Measurements from ENCODE around the gene CXCL5. TPM values are rescaled to one million over a fixed set of nuclear protein-coding genes. Genes with fewer than 3 reads are reported as not detected.

Gene CXCL5
- total and polyA plus RNA-seq, 10 of the 15 experiments (the other 5 are each of a cell fraction or from before 2014, with no cell fraction given), result not detected

GRCh38 chr4:74009307-74009706, 10.8 kb upstream of the CXCL5 start:
- TF ChIP-seq SRF (IDR thresholded peaks at IDR 0.05; ENCODE audit: low read depth in 2 of 2, low read length in 2 of 2), result no peak
- TF ChIP-seq TBL1XR1 (IDR thresholded peaks at IDR 0.05; ENCODE audit: low read depth, low read length), result no peak
- TF ChIP-seq LARP7 (IDR thresholded peaks at IDR 0.05), result no peak
- TF ChIP-seq SP1 (IDR thresholded peaks at IDR 0.05; ENCODE audit: low read depth, low read length), result no peak
- TF ChIP-seq E2F8 (IDR thresholded peaks at IDR 0.05; ENCODE audit: low read depth, partially characterized antibody), result no peak
- no peak for TF ChIP-seq NR2C1 (IDR thresholded peaks at IDR 0.05)
- TF ChIP-seq RAD21 (IDR thresholded peaks at IDR 0.05; ENCODE audit: insufficient read depth, low read depth, low read length), result no peak
- no peak for TF ChIP-seq TCF7 (IDR thresholded peaks at IDR 0.05; ENCODE audit: borderline replicate concordance)
- Histone ChIP-seq H2AFZ (ENCODE audit: control insufficient read depth, low read depth, low read length) (no peak overlapping the region), H3K9ac (ENCODE audit: control insufficient read depth, insufficient read depth, low read length) (no peak overlapping the region), H3K27ac (ENCODE audit: control insufficient read depth, insufficient read depth) (no peak overlapping the region), H4K20me1 (ENCODE audit: control insufficient read depth, insufficient read depth) (no peaks in the 10 kb centered on the region), H3K36me3 (ENCODE audit: control insufficient read depth in 2 of 2, insufficient read depth in 2 of 2, low read length in 1 of 2) (no peaks in the 10 kb centered on the region), H3K79me2 (ENCODE audit: control insufficient read depth, insufficient read depth, low read length) (no peaks in the 10 kb centered on the region), H3K4me3 (no peak overlapping the region), H3K9me3 (replicated peaks; ENCODE audit: control insufficient read depth, insufficient read depth, low read length) (no peaks in the 10 kb centered on the region), H3K4me1 (ENCODE audit: control insufficient read depth, insufficient read depth, low read length) (no peaks in the 10 kb centered on the region), H3K27me3 (replicated peaks in 1 of 2; ENCODE audit: control insufficient read depth in 2 of 2, insufficient read depth in 2 of 2, low read length in 1 of 2) (no peaks in the 10 kb centered on the region), H3K4me2 (ENCODE audit: control insufficient read depth, insufficient read depth) (no peak overlapping the region)
- BruUV-seq (replicated peaks), result no TSS peak
- WGBS (ENCODE audit: insufficient coverage, insufficient replicate concordance, low lambda C conversion rate, missing lambda C conversion rate), result 19% methylated on average over 3 of the region's 3 CpGs
- CTCF ChIA-PET, result interaction anchor here (0.9 kb wide), 1 partner anchor 13 kb away, joined by 3 read pairs; no protein-coding TSS in a partner anchor
- POLR2A ChIA-PET, result no interaction called here
- in situ Hi-C loops (cut with MboI) (no loop called here), intact Hi-C loops (cut with micrococcal nuclease; ENCODE audit: unreplicated experiment) (no loop called here)
- RAD21 ChIA-PET (ENCODE audit: unreplicated experiment), result no interaction called here
- FAIRE-seq (no peak), ATAC-seq (no peak), DNase-seq (ENCODE audit: low read depth, low spot score) (no peak)
- SMC1A ChIA-PET (ENCODE audit: uncharacterized antibody, unreplicated experiment), result interaction anchor here (0.5 to 0.7 kb wide), 3 partner anchors 27 to 1674 kb away, joined by 3 read pairs; no protein-coding TSS in a partner anchor

All from GM12878 (cell line).